ENCODE measurements around the gene TMPRSS4.

TMPRSS4 gene

GRCh38 chr11:118108513-118108912 lies 31.6 kb downstream of the TMPRSS4 start:
- no peak for DNase-seq

GRCh38 chr11:118109231-118109630 lies 32.4 kb downstream of the TMPRSS4 start:
- DNase-seq: no peak

- no peak for DNase-seq
Observed at GRCh38 chr11:118111019-118111743, 34.3 kb downstream of the TMPRSS4 start.

- no peak for DNase-seq
Observed at GRCh38 chr11:118111744-118112035, 34.8 kb downstream of the TMPRSS4 start.

- no peak for DNase-seq
Observed at GRCh38 chr11:118112711-118113430, 36.0 kb downstream of the TMPRSS4 start.

- DNase-seq: no peak
Observed at GRCh38 chr11:118114266-118114665, 37.4 kb downstream of the TMPRSS4 start.

GRCh38 chr11:118115048-118115447 lies 38.2 kb downstream of the TMPRSS4 start:
- no peak for DNase-seq

- DNase-seq: no peak
Observed at GRCh38 chr11:118117790-118118601, 41.1 kb downstream of the TMPRSS4 start.

GRCh38 chr11:118120793-118121192 lies 43.9 kb downstream of the TMPRSS4 start:
- no peak for DNase-seq

- DNase-seq: peak; percentile 14
Observed at GRCh38 chr11:118124929-118125535, 48.2 kb downstream of the TMPRSS4 start.

GRCh38 chr11:118126082-118126838 lies 49.4 kb downstream of the TMPRSS4 start:
- no peak for DNase-seq

- no peak for DNase-seq
Observed at GRCh38 chr11:118128310-118128709, 51.4 kb downstream of the TMPRSS4 start.

- DNase-seq: no peak
Observed at GRCh38 chr11:118128721-118129470, 52.0 kb downstream of the TMPRSS4 start.

GRCh38 chr11:118129471-118130172 lies 52.7 kb downstream of the TMPRSS4 start:
- no peak for DNase-seq

GRCh38 chr11:118132385-118133151 lies 55.7 kb downstream of the TMPRSS4 start:
- DNase-seq: no peak

GRCh38 chr11:118133816-118134215 lies 56.9 kb downstream of the TMPRSS4 start:
- no peak for DNase-seq

GRCh38 chr11:118135051-118135795 lies 58.3 kb downstream of the TMPRSS4 start:
- DNase-seq: no peak

- DNase-seq: no peak
Observed at GRCh38 chr11:118135796-118136165, 58.9 kb downstream of the TMPRSS4 start.

GRCh38 chr11:118136341-118136740 lies 59.5 kb downstream of the TMPRSS4 start:
- no peak for DNase-seq

GRCh38 chr11:118136801-118137200 lies 59.9 kb downstream of the TMPRSS4 start:
- no peak for DNase-seq

All from NCI-H2107 (cell line).